Measurements from ENCODE around the gene MEGF6. TPM values are rescaled to one million over a fixed set of nuclear protein-coding genes. Genes with fewer than 3 reads are reported as not detected.

MEGF6 gene
- total RNA-seq, 2 experiments from 2014 or later = 57.5 to 62.2 TPM

DNA sequence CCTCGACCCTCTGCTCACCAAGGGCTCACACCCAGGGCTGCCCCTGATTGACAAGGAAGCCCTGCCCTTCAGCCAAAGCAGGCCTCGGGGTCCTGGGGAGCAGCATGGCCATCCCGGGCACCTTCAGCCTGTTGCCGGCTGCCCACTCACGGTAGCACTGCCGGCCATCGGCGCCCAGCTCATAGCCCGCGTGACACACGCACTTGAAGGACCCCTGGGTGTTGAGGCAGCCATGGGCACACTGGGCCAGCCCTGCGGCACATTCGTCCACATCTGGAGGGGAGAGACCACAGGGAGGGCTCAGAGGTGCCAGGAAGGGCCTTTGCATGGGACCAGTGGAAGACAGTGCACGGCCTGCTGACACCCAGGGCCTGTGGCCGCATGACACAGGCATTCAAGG, 99.5 kb downstream of the MEGF6 start:
- no peaks in the 10 kb centered on the region for H3K4me1 ChIP-seq (ENCODE audit: insufficient read depth, low read length)
- no peak overlapping the region for H3K27ac ChIP-seq (ENCODE audit: low read depth in 1 of 2, low read length in 2 of 2)
- H3K27me3 Mint-ChIP-seq = no peaks in the 10 kb centered on the region
- H3K4me1 Mint-ChIP-seq (ENCODE audit: low read depth) = no peaks in the 10 kb centered on the region
- ChIA-PET CTCF (no interaction called here), POLR2A (no interaction called here)
- no peak overlapping the region for H3K4me3 Mint-ChIP-seq
- H3K36me3 ChIP-seq (ENCODE audit: insufficient read depth, low read length) = peaks cover 4% of the 10 kb centered on the region
- H3K27ac Mint-ChIP-seq = no peak overlapping the region
- no peak for DNase-seq
- no peak overlapping the region for H3K4me3 ChIP-seq (ENCODE audit: low read length)
- H3K9me3 ChIP-seq (ENCODE audit: control insufficient read depth in 1 of 2, insufficient read depth in 1 of 2, low read length in 2 of 2) = no peaks in the 10 kb centered on the region
- H3K36me3 Mint-ChIP-seq (ENCODE audit: low read depth) = peaks cover 13% of the 10 kb centered on the region
- no peaks in the 10 kb centered on the region for H3K27me3 ChIP-seq (ENCODE audit: control insufficient read depth in 1 of 2, insufficient read depth in 2 of 2, low read length in 2 of 2)
- no peak for ATAC-seq (ENCODE audit: poor library complexity)
- no peaks in the 10 kb centered on the region for H3K9me3 Mint-ChIP-seq
- intact Hi-C loops (cut with DNase I, micrococcal nuclease) = no loop called here
- TF ChIP-seq CTCF (IDR thresholded peaks at IDR 0.05) = no peak

DNA sequence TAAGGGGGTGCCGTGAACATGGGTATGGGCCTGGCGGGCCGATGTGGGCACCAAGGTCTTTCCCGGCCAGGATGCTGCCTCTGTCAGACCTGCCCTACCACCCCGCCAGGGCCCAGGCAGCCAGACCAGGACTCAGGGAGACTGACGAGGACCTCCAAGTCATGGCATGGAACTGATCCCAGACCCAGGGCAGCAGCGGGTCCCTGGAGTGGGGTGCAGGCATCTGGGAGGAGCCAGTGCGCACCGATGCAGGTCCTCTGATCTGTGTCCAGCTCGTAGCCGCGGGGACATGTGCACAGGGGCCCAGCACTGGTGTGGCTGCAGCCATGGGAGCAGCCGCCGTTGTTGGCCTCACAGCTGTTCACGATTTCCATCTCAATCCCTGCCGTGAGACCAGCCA, 100.0 kb downstream of the MEGF6 start:
- no peaks in the 10 kb centered on the region for H3K27me3 Mint-ChIP-seq
- H3K27me3 ChIP-seq (ENCODE audit: control insufficient read depth in 1 of 2, insufficient read depth in 2 of 2, low read length in 2 of 2) = no peaks in the 10 kb centered on the region
- no peak overlapping the region for H3K4me3 Mint-ChIP-seq
- ChIA-PET CTCF (no interaction called here), POLR2A (no interaction called here)
- H3K9me3 ChIP-seq (ENCODE audit: control insufficient read depth in 1 of 2, insufficient read depth in 1 of 2, low read length in 2 of 2) = no peaks in the 10 kb centered on the region
- no peaks in the 10 kb centered on the region for H3K4me1 ChIP-seq (ENCODE audit: insufficient read depth, low read length)
- DNase-seq (no peak), ATAC-seq (ENCODE audit: poor library complexity) (no peak)
- H3K9me3 Mint-ChIP-seq = no peaks in the 10 kb centered on the region
- no peaks in the 10 kb centered on the region for H3K4me1 Mint-ChIP-seq (ENCODE audit: low read depth)
- peaks cover 7% of the 10 kb centered on the region for H3K36me3 ChIP-seq (ENCODE audit: insufficient read depth, low read length)
- no peak overlapping the region for H3K4me3 ChIP-seq (ENCODE audit: low read length)
- no peak overlapping the region for H3K27ac Mint-ChIP-seq
- H3K27ac ChIP-seq (ENCODE audit: low read depth in 1 of 2, low read length in 2 of 2) = no peak overlapping the region
- intact Hi-C loops (cut with DNase I, micrococcal nuclease) = no loop called here
- peaks cover 15% of the 10 kb centered on the region for H3K36me3 Mint-ChIP-seq (ENCODE audit: low read depth)
- TF ChIP-seq CTCF (IDR thresholded peaks at IDR 0.05) = no peak

DNA sequence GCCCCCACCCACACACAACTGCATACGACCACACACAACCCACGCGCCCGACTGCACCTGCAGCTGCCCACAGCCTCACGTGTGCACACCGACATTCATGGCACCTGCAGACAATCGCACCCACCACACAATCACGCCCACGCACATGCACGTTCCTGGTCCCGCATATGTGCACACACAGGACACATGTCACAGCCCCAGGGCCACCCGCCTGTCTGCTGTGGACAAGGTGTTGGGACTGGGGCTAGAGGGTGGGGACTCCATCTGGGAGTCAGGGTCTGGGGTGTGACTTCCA, 100.4 kb downstream of the MEGF6 start:
- ChIA-PET POLR2A (no interaction called here), CTCF (no interaction called here)
- Mint-ChIP-seq H3K27ac (no peak overlapping the region), H3K36me3 (ENCODE audit: low read depth) (peaks cover 15% of the 10 kb centered on the region), H3K27me3 (no peaks in the 10 kb centered on the region), H3K4me1 (ENCODE audit: low read depth) (no peaks in the 10 kb centered on the region), H3K9me3 (no peaks in the 10 kb centered on the region), H3K4me3 (no peak overlapping the region)
- Histone ChIP-seq H3K9me3 (ENCODE audit: control insufficient read depth in 1 of 2, insufficient read depth in 1 of 2, low read length in 2 of 2) (no peaks in the 10 kb centered on the region), H3K27ac (ENCODE audit: low read depth in 1 of 2, low read length in 2 of 2) (no peak overlapping the region), H3K4me3 (ENCODE audit: low read length) (no peak overlapping the region), H3K4me1 (ENCODE audit: insufficient read depth, low read length) (no peaks in the 10 kb centered on the region), H3K36me3 (ENCODE audit: insufficient read depth, low read length) (peaks cover 7% of the 10 kb centered on the region), H3K27me3 (ENCODE audit: control insufficient read depth in 1 of 2, insufficient read depth in 2 of 2, low read length in 2 of 2) (no peaks in the 10 kb centered on the region)
- ATAC-seq (ENCODE audit: poor library complexity) = no peak
- intact Hi-C loops (cut with DNase I, micrococcal nuclease) = no loop called here
- DNase-seq = no peak
- no peak for TF ChIP-seq CTCF (IDR thresholded peaks at IDR 0.05)

Measured in CD4-positive, alpha-beta T cell (primary cell).